IPS-18c (cell line): ENCODE measurements around the gene POLR3C.

Experiments
- H3K4me3 ChIP-seq: 2 replicates; pipeline ENCODE4 v1.7.0; 2013; ENCODE audit warnings: low read depth, mild to moderate bottlenecking, low read length, moderate library complexity; ENCODE audit not compliant: insufficient read depth
- H3K9me3 ChIP-seq: one replicate; pipeline ENCODE4 v1.6.1; 2013; ENCODE audit warnings: mild to moderate bottlenecking, low read length, moderate library complexity; ENCODE audit not compliant: control insufficient read depth, insufficient read depth

The POLR3C gene

DNA sequence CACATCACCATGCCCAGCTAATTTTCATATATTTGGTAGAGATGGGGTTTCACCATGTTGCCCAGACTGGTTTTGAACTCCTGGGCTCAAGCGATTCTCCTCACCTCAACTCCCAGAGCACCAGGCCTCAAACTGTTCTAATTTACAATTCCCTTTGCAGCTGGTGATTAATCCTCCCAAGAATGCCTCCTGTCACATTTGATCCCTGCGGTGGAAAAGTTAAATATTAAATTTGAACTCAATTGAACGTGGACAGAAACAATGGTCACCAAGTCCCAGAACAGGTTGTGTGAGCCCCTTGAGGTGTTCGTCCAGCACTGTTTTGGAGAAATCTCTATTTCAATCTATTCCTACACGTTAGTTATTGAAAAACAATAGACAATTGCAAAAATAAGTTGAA, 63.6 kb downstream of the POLR3C start:
- Histone ChIP-seq H3K9me3 (no peaks in the 10 kb centered on the region), H3K4me3 (no peak overlapping the region)

DNA sequence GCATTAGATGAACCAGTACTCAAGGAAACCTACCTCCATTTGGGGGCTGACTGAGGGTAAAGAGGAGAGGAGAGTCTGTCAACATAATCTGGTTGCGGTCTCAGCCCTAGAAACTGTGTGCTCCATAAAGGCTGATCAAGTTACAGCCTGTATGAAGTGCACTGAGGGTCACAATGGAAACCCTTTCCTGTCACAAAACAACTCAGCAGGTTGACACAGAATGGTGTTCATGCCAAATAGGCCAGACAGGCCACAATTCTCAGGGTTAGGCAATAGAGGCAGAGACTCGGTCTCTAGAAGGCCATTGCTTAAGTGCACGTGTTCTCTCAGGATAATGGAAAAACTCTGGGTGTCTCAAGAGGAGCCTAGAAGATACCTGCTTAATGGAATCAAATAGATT, 65.7 kb downstream of the POLR3C start:
- no peak overlapping the region for H3K4me3 ChIP-seq
- H3K9me3 ChIP-seq = no peaks in the 10 kb centered on the region

DNA sequence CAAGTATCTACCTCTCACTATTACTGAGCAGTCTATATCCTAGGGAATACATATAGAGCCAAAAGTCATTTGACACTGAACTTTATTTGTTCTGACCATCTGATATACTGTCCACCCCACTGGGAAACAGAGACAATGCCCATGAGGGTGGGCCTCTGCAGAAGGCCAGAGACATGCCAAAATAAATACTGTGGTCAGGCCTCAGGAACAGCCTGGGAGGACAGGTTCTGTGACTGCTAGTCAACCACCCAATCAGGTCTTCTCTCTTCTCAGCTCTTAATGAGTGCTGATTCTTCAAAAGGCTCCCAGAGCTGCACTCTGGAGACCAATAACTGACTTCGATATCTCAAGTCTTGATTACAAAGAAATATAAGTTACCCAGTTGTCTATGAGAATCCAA, 67.1 kb downstream of the POLR3C start:
- H3K9me3 ChIP-seq = no peaks in the 10 kb centered on the region
- H3K4me3 ChIP-seq = no peak overlapping the region

DNA sequence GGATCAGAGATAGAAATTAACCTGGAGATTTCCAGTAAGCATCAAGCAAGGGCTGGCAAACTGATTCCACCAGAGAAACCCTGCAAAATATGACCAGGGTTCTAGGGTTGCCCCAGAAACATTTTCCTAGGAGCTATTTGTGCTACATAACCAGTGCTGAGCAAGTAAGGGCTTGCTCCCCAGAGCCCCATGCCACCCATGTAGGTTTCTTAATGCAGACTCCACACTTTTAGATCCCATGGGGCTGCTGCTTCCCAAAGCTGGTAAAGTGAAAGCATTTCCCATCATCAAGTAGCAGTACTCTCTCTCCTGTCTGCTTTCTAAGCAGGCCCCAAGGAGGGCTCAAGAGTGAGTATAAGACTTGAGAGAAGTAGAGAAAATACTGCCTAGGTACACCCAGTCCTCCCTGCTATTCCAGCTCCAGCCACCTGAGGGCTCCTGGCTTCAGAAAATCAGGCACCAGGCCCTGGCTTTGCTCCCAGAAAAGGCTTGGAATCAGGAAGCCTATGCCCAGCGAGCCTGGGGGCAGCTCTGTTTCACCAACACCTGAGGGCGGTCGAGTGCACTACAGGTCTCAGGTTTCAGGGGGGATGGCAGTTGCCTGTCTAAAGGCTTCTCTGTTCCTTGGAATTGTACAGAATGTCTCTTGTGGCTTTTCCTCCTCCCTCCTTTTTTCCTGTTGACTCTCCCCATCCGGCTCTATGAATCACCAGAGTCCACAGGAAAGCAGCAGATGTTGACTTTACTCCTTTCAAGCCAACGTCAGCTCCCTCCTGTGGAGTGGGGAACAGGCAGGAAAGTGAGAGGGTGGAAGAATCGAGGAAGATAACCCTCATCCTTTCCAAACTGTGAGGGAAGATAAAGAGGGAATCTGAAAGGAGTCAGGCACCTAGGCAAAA, 67.8 kb downstream of the POLR3C start:
- H3K9me3 ChIP-seq = no peaks in the 10 kb centered on the region
- H3K4me3 ChIP-seq = no peak overlapping the region

DNA sequence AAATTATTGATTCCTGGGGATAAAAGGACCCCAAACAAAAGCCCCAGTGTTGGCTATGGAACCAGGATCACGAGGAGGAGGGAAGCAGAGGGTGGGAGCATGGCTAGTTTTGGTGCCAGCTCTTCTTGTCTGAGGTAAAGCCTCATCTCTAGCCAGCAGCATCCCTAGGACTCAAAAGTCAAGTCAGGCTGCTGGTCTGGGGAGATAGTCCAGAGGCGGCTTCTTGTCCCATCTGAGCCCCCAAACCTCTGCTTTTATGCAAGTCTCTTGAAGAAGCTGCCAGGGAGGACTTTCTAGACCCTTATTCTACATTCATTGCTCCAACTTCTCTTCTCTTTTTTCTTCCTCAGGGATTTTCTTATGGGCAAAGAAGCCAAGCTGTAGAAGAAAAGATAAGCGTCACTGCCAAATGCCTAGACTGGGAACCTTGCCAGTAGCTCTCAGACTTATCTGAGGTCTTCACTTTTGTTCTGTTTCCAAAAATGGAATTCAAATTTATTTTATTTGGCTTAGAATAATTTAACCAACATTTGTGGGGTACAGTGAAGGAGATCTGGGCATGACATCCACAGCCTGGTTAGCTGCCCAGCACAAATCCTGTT, 68.6 kb downstream of the POLR3C start:
- no peaks in the 10 kb centered on the region for H3K9me3 ChIP-seq
- H3K4me3 ChIP-seq = no peak overlapping the region

DNA sequence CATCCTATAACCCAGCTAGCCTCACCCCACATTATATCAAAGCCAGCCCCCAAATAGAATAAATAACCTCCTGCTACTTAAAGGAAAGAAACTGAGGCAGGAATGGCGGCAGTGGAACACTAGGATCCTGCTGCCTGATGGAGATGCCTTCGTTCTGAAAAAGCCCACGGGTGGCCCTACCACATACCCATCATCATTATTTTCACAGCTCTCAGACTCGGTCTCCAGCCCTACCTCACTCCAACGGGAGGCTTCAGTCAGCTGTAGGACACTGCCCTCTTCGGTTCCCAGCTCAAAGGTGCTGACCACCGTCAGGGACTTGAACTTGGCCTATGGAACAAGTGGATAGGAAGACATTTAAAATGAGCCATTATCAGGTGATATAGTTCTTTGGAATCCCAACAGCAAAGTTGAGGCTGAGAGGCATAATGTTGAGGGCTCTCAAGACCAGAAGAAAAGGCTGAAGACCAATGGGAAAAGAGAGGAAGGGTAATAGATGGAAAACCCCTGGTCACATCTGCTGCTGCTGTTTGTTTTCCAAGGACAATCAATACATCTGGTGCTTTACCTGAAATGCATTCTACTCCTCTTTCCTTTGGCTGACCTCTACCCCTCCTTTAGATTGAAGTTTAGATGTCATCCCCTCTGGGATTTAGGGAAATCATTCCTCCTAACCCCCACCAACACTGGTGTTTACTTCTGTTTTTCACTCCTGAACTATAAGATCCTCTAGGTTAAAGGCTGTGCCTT, 69.5 kb downstream of the POLR3C start:
- Histone ChIP-seq H3K9me3 (no peaks in the 10 kb centered on the region), H3K4me3 (no peak overlapping the region)
